IPS-NIHi11 (cell line): Measurements from ENCODE around the gene FBXW12.

Source experiments
- DNase-seq: peaks from one replicate; pipeline ENCODE4 v3.0.0; 2012; ENCODE audit warnings: mixed read lengths, low spot score

FBXW12 gene

GRCh38 chr3:48423241-48423882, 51.3 kb downstream of the FBXW12 start:
- no peak for DNase-seq

DNA sequence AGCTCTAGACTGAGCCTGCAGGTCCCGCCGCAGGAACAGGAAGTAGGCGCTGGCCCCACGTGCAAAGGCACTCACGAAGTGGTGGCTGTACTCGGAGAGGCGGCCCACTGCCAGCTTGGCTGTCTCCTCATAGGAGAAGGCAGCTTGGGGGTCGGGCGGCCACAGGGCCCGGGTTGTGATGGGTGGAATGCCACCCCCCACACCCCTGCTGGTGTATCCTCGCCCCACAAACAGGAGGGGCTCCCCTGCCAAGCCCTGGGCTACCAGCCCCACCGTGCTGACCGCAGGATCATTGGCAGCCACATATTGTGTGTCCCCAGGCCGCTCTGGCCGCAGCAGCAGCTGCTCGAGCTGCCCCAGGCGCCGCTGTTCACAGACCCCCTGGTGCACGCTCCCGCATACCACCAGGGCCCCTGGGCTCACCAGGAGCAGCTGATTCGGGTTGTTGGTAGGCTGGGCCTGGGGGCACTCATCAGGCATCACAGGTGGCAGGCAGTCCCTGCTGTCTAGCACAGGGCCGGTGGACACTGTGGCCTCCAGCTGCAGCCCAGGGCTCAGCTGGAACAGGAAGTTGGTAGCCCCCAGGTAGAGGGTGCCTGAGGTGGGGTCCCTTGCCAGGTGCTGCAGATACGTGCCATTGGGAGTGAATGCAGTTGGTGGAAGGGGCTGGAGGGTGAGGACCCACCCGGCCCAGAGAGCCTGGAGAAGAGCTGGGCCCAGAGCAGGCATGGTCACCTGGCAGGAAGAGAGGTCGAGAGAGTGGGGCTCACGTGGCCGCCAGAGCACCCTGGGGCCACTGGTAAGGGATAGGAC, 52.1 kb downstream of the FBXW12 start:
- DNase-seq: no peak

DNA sequence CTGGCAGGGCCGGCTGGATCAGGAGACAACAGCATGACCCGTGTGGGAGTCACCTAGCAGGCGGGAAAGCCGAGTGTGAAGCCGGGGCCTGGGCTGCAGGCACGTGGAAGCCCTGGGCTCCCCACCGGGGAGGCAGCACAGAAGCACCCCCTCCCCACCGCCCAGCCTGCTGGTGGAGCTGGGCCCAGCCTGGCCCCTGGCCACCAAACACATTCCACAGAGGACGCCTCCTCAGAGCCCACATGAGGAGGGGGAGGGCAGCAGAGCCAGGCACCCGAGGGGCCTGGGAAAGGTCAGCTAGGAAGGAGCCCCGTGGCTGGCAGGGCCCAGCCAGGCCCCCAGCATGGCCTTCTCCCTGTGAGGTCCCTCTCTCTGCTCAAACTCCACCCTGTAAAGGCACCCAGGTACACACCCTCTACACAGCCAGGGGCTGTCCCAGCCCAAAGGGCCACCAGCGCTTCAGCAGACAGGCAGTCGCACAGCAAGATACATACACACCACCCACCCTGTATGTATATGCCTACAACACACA, 53.3 kb downstream of the FBXW12 start:
- DNase-seq: no peak

DNA sequence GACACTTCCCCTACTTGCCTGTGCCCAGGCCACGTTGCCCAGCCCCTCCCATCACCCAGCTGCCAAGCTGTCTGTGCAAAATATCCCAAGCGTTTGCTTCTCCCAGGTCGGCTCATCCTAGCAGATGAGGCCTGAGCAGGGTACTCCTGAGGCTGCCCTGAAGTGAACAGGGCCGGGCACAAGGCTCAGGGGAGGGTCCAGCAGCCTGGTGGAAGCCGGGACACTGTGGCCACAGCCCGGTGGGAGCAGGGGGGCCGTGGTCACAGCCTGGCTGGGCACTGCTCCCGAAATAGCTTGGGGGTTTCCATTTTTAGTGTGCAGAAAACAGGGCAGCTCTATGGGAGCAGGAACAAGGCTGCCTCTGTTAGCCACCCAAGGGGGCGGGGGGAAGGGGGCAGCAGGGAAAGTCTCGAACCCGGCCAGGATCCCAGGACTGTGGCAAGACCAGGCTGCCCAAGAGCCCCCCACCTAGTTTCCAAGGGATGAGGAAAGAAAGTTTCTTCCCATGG, 54.4 kb downstream of the FBXW12 start:
- no peak for DNase-seq

DNA sequence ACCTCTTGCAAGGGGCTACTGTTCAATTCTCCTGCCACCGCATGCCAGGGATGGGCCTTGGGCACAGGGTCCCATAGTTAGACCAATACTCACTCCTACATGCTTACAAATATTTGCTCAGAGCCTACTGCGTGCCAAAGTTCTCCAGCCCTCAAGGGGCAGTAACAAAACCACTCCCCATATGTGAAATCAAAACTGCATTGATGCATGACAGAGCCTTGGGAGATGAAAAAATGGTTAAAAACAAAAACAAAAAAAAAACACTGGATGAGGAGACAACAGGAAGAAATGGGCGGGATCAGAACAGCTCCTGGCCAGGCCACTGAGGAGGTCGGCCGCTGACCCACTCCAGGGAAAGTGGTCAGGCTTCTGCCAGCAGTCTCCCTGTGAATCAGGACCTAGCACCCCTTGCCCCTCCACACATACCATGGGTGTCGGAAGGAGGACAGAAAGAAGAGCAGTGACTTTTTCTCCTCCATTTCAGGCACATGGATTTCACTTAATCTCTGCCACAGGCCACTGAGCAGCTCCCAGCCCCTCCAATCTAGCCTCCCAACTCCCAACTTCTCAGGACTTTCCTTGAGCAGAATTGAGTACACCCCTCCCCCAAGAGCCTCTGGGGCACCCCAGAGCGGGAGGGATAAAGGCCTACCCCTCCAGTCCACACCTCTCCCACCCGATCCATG, 55.1 kb downstream of the FBXW12 start:
- no peak for DNase-seq

GRCh38 chr3:48427630-48427962, 55.6 kb downstream of the FBXW12 start:
- DNase-seq: no peak

- no peak for DNase-seq
Measured at GRCh38 chr3:48428088-48428571, 56.1 kb downstream of the FBXW12 start.

GRCh38 chr3:48428572-48429316, 56.7 kb downstream of the FBXW12 start:
- peak; percentile 79 for DNase-seq

DNA sequence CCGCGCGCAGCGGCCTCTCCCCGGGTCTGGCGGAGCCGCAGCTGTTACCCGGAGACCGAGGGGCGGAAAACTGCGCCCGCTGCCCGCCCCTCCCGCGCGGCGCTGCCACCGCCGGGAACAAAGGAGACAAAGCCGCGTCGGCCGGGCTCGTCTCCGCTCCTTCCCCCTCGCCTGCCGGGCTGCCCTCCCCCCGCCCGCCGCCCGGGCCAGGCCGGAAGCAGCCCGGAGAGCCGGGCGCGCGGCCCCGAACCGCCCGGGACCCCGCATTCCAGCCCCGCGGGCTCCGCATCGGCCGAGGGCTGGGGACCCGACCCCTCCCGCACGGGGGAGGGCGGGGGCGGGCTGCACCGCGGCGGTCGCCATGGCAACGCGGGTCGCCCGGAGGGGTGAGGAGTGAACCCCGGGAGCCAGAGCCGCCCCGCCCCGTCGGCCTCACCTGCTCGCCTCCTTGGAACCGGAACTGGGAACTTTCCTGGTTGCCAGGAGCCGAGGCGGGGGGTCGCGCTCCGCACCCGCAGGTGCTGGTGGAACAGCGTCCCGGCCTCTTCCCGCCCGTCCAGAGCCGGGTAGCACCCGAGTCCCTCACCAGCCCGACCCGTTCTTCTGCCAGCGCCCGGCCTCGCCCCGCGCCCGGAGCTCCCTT, 57.4 kb downstream of the FBXW12 start:
- peak; percentile 91 for DNase-seq

- DNase-seq: peak; percentile 86
Measured at GRCh38 chr3:48429960-48430707, 58.1 kb downstream of the FBXW12 start, which contains the start of gene PLXNB1. Gene PLXNB1 (minus strand): TSS chr3:48430086. CDS start chr3:48424611, 5,475 bp downstream.

DNA sequence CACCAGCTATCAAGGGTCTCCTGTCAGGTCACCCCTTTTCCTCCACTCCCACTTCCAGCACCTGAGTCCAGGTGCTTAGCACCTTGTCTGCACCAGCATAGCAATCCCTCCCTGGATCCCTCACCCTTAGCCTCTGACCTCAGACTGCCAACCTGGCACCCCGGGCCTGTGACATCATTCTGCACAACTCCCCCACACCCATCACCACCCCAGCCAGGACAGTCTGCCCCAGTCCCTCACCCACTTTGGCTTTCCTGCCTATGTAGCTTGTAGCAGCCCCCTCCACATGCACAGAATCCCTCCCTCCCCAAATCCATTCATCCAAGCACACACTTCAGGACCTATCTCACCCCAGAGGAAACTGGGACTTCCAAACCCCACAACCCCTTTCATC, 58.7 kb downstream of the FBXW12 start:
- DNase-seq: no peak

DNA sequence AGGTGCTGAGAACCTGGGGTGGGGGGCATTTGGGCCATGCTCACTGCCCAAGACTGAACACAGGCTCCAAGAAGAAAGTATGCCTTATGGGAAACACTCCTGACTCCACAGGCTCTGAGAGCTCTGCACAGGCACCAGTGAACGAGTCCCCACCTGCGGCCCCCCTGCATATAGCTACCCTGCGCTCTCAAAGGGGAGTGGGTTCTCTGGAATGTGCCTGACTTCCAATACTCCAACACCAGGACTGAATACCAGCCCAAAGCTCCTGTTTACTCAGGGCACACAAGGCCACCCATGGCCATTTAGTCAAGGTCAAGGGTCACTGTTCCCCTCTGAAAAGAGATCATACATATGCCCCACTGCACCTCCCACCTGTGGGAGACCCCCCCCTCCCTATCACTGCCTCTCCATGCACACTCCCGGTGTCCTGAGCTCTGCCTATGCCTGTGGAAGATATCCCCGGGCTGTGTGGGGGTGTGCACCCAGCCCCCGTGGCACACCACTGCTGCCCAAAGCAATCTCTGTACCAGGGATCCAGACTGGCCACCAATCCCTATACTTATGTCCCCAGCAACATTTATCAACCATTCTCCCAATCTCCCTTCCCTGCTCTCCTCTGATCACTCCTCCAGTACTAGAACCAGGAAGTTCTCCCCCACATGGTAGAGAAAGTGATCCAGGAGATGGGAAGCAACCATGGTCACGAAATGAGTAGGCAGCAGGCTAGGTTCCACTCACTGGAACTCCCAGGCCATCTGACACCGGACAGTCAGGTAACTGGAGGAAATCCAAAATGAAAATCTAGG, 59.4 kb downstream of the FBXW12 start:
- no peak for DNase-seq

GRCh38 chr3:48432411-48433371, 60.7 kb downstream of the FBXW12 start:
- DNase-seq: peak; percentile 47

DNA sequence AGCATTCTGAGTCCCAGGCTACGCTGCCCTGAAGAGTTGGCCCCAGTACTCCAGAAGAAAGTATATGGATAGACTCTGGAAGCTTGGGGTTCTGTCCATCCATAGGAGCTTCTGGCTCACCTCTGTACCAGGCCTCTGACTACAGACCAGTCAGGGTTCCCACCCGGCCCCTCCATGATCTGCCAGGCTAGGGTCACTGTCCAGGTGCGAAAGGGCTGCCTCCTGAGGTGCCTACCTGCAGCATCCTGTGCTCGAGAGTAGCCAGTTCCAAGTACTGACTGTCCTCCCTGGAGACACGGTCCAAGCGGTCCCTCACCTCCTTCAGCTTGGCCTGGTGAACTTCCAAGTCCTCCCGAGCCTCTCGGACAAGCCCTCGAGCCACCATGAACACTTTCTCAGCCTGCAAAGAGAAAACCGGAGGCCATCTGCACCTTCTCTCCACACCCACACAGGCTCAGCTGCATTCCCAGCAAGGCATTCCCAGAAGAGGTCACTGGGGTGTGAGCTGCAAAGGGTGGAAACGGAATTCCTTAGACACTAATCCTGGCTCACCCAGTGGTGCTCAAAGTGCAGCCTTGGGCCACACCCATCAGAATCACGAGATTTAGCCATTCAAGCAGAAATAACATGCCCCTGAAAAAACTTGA, 61.6 kb downstream of the FBXW12 start:
- DNase-seq: peak; percentile 25

GRCh38 chr3:48434591-48435222, 62.7 kb downstream of the FBXW12 start:
- no peak for DNase-seq

DNA sequence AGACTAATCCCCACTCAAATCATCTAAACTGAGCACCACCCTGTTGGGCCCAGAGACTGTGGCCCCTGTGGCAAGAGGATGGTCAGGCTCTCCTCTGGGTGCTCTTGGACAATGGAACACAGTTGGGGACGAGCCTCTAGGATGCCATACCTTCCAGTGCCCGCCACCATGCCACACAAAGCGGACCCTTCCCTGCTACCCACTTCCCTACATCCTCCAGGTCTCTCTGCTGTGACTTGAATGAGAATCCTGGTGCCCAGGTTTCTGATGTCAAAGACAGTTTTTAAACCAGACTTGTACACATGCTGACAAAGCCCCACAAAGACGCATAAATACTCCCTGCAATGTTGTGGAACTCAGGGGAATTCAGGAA, 63.2 kb downstream of the FBXW12 start:
- no peak for DNase-seq

- DNase-seq: peak; percentile 79
Measured at GRCh38 chr3:48435774-48436476, 63.9 kb downstream of the FBXW12 start.
